GM12878 (cell line): ENCODE results near the gene BIN1. TPM values are rescaled to one million over a fixed set of nuclear protein-coding genes. Genes with fewer than 3 reads are reported as not detected.

Source experiments
- BMI1 ChIP-seq: fragments of 450-650 bp; IDR thresholded peaks from 2 replicates; pipeline ENCODE4 v1.6.1; 2016; ENCODE audit warnings: mild to moderate bottlenecking, moderate library complexity, borderline replicate concordance
- CEBPB ChIP-seq, 2 experiments: fragments of 150-350 bp in 1 of 2; IDR thresholded peaks; 2 replicates each; pipeline ENCODE4 v1.6.1; 2012 to 2014; ENCODE audit warnings: low read depth in 2 of 2, low read length in 2 of 2, borderline replicate concordance in 1 of 2, inconsistent platforms in 1 of 2
- CHD1 ChIP-seq: IDR thresholded peaks from 2 replicates; pipeline ENCODE4 v1.6.1; 2012; ENCODE audit warnings: low read depth, low read length, improper control_type of control experiment
- ESRRA ChIP-seq: IDR thresholded peaks from 2 replicates; pipeline ENCODE4 v1.6.1; 2012; ENCODE audit warnings: mild to moderate bottlenecking, low read length, improper control_type of control experiment
- GABPA ChIP-seq: IDR thresholded peaks from 2 replicates; pipeline ENCODE4 v1.6.1; 2014; ENCODE audit warnings: antibody characterized with exemption, low read depth, mild to moderate bottlenecking, inconsistent platforms
- MEF2A ChIP-seq: IDR thresholded peaks from 2 replicates; pipeline ENCODE4 v1.6.1; 2011; ENCODE audit warnings: low read depth, mild to moderate bottlenecking, low read length, moderate library complexity; ENCODE audit not compliant: insufficient read depth
- MXI1 ChIP-seq: fragments of 150-350 bp; IDR thresholded peaks from 2 replicates; pipeline ENCODE4 v1.6.1; 2011; ENCODE audit warnings: low read depth, mild to moderate bottlenecking, inconsistent platforms, low read length, improper control_type of control experiment
- NBN ChIP-seq: fragments of 450-650 bp; IDR thresholded peaks from 2 replicates; pipeline ENCODE4 v1.6.1; 2016
- NFXL1 ChIP-seq: fragments of 450-650 bp; IDR thresholded peaks from 2 replicates; pipeline ENCODE4 v1.6.1; 2017; ENCODE audit warnings: antibody characterized with exemption, mild to moderate bottlenecking, borderline replicate concordance
- NFYB ChIP-seq: IDR thresholded peaks from 2 replicates; pipeline ENCODE4 v1.6.1; 2011; ENCODE audit warnings: low read depth, mild to moderate bottlenecking, low read length, improper control_type of control experiment, moderate library complexity; ENCODE audit not compliant: insufficient read depth
- PKNOX1 ChIP-seq: fragments of 450-650 bp; IDR thresholded peaks from 2 replicates; pipeline ENCODE4 v1.6.1; 2016; ENCODE audit warnings: mild to moderate bottlenecking
- RAD51 ChIP-seq: fragments of 450-650 bp; IDR thresholded peaks from 2 replicates; pipeline ENCODE4 v1.6.1; 2016; ENCODE audit warnings: moderate library complexity, mild to moderate bottlenecking, inconsistent platforms
- RCOR1 ChIP-seq: conservative IDR thresholded peaks from 2 replicates; pipeline ENCODE4 v1.6.1; 2012; ENCODE audit warnings: low read depth, low read length, improper control_type of control experiment
- RUNX3 ChIP-seq: IDR thresholded peaks from 2 replicates; pipeline ENCODE4 v1.6.1; 2012; ENCODE audit warnings: low read length, inconsistent platforms
- SMAD5 ChIP-seq: IDR thresholded peaks from 2 replicates; pipeline ENCODE4 v1.6.1; 2016; ENCODE audit warnings: antibody characterized with exemption, low read depth
- TAF1 ChIP-seq: IDR thresholded peaks from 2 replicates; pipeline ENCODE4 v1.6.1; 2011; ENCODE audit warnings: mild to moderate bottlenecking, low read depth, low read length, borderline replicate concordance
- polyA plus RNA-seq, 11 experiments: library from polyadenylated mRNA; depleted of rRNA in 4 of 11; unstranded in 6 of 11; stranded (reverse) in 5 of 11; fragments of >200 nt; fragmentation: Nextera tagmentation in 4 of 11; fragmentation: Illumina TruSeq in 1 of 11; extraction: Ambion mirVana in 4 of 11; extraction: Trizol in 1 of 11; gene quantifications; 1 replicate in 1 of 11; 2 replicates in 10 of 11; pipeline versions ENCODE4 v1.2.1 to v1.2.3, GENCODE V29; 2011 to 2016; ENCODE audit warnings: inconsistent platforms in 2 of 11, missing spikeins in 2 of 11, low read depth in 1 of 11
- total RNA-seq, 4 experiments: library from RNA; depleted of rRNA in 3 of 4; stranded (reverse); fragments of >200 nt in 3 of 4; fragmentation: Illumina TruSeq in 1 of 4; extraction: Trizol in 1 of 4; gene quantifications; 2 replicates each; pipeline versions ENCODE4 v1.2.1 to v1.2.3, GENCODE V29; 2013 to 2021

BIN1 gene
- total and polyA plus RNA-seq, 10 of the 15 experiments (the other 5 are each of a cell fraction or from before 2014, with no cell fraction given): 0.32 to 21.3 (median 11.2) TPM

GRCh38 chr2:127128445-127128904 is 21.5 kb upstream of the BIN1 start (continued):
- TF ChIP-seq CHD1: no peak
- TF ChIP-seq RCOR1: no peak
- no peak for TF ChIP-seq SMAD5
- no peak for TF ChIP-seq MEF2A
- no peak for TF ChIP-seq CEBPB (IDR thresholded peaks at IDR 0.05; ENCODE audit: borderline replicate concordance in 1 of 2, low read depth in 2 of 2, low read length in 2 of 2)
- no peak for TF ChIP-seq ESRRA
- peak; percentile 91 for TF ChIP-seq RAD51
- TF ChIP-seq PKNOX1: peak; percentile 19; the same call in 1 of the 2 replicates
- TF ChIP-seq NBN: no peak
- TF ChIP-seq RUNX3: no peak
- TF ChIP-seq NFXL1: no peak
- TF ChIP-seq NFYB: peak; percentile 62; the same call in 1 of the 2 replicates
- TF ChIP-seq TAF1: no peak
- TF ChIP-seq MXI1: no peak
- no peak for TF ChIP-seq GABPA
- no peak for TF ChIP-seq BMI1
